ENCODE results near the gene CHD9.
A peak's percentile ranks its signal among the peaks of the same experiment; 100 is the strongest.

CHD9 gene

DNA sequence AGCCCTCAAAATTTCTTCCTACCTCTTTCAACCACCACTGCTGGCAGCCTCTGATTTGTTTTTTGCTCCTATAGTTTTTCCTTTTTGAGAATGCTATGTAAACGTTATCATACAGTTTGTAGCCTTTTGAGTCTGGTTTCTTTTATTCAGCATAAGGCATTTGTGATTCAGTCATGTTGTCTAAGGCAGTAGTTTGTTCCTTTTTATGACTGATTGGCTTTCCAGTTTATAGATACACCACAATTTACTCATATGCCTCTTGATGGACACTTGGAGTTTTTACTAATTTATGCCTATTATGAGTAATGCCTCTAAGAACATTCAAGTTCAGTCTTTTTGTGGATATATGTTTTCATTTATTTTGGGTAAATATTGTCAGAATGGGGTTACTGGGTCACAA lies 136.6 kb downstream of the CHD9 start:
- DNase-seq = no peak

DNA sequence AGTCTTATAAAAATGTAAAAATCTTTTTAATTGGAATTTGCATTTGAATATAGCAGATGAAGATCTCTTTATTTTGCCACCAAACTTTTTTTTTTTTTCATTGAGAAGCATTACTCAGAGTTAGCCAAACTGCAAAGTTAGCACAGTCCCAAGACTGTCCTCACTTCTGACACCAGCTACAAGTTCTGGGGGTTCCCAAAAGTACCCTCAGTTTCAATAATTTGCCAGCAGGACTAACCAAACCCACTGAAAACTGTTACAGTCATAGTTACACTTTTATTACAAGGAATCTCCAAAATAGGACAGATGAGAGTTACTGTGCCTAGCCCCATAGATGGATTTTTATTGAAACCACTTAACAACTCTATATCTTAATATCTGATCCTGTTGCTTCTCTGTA lies 144.1 kb downstream of the CHD9 start:
- DNase-seq = no peak

DNA sequence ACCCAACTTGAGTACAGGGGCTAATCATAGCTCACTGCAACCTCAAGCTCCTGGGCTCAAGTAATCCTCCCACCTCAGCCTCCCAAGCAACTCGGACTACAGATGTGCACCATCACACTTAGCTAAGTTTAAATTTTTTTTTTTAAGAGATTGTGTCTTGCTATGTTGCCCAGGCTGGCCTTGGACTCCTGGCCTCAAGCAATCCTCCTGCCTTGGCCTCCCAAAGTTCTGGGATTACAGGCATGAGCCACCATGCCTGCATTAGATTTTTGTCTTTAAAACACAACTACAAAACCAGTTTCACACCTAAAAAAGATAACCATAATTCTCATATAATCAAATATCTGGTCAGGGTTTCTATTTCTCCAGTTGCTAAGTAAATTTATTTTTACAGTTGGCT lies 147.1 kb downstream of the CHD9 start:
- no peak for DNase-seq

DNA sequence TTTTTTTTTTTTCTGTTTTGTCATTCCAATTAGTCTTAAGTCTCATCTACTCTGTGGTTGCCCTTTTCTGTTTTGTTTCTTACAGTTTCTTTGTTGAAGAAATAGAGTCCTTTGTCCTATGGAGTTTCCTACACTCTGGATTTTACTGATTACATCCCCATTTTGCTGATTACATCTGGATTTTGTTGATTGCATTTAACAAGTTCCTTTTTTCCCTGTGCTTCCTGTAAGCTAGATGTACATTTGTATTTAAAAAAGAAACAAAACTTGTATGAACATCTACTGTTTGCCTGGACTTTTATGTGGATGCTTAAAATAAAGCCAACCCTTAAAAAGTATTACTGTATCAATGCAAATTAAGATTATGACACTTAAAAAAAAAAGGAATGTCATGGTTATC lies 147.6 kb downstream of the CHD9 start:
- no peak for DNase-seq

DNA sequence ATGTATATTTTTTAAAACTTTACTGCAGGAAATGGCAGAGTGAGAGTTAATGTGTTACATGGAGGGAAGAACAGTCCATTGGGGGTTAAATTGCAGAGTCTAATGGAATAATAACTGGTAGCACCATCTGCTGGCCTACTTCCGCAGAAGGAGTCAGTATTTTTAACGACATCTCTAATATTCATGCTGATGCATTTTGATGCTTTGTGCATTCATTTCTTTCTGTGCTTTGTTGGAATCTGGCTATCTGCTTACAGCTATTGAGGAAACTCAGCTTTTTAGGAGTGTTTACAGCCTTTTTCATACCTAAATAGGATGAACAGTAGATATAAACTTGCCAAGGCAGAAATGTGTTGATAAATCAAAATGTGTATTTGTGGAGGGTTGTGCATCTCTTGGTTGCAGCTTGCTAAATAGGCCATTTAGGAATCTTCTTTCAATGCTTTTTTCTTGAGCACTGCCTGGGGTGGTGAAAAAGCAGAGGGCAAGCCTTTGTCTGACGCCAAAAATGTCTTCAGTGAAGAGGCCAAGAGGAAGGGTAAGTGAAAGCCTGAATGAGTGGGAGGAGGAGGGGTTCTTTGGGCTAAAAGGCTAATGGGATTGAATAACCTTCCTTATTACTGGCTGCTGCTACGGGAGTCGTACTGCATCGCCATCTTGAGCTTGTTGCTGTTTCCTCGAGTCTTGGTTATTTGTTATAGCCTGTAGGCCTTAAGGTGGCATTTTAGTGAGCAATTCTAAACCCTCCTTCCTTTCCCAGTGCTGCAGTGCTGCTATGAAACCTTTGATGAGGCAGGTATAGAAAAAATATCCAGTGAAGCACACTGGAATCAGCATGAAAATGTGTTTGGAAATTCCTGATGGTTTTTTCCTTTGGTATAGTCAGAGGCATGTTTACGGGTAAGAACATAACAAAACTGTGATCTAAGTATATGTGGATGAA lies 153.3 kb downstream of the CHD9 start:
- peak in 52 of 56 donors; percentile 2 to 86 (median 44) for DNase-seq

DNA sequence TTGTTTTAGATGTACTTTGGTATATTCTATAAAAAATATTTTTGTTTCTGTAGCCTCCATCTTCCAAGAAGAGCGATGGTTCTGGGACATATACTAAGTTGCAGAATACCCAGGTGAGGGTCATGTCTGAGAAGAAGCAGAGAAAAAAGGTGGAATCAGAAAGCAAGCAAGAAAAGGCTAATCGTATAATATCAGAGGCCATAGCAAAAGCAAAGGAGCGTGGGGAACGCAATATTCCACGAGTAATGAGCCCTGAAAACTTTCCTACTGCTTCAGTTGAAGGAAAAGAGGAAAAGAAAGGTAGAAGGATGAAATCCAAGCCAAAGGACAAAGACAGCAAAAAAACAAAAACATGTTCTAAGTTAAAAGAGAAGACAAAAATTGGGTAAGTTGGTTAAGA lies 154.6 kb downstream of the CHD9 start:
- DNase-seq = no peak

DNA sequence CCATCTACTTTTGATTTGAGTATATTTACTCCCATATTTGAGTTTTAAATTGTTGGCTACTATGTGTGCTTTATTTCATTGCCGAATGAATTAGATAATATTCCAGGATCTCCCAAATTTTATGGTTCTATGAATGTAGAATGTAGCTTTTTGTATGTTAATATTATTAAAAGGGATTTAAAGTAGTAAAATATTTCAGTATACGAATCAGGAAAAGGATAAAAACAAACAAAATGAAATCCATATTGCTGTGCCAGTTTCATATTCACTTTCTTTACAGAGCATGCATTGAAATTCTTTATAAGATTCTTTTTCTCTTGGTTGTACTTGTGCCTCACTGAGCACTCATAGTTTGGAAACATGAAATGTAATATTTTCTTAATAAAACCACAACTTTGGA lies 155.1 kb downstream of the CHD9 start:
- no peak for DNase-seq

DNA sequence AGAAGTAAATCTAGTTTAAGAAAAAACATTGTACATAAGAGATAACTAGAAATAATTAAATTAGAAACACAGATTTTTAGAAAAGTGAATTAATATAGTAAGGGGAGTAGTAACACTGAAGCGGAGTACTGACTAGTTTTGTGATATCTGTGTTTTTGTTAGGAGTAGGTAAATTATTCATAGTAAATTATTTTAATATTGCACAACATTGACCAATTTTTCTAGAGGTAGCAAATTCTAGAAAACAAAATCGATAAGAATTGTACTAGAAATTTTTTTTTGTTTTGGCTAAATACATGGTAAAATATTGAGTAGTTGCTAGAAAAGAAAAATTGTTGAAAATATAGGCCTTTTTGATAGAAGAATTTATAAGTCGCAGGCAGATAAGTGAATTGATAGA lies 156.5 kb downstream of the CHD9 start:
- DNase-seq = no peak

DNA sequence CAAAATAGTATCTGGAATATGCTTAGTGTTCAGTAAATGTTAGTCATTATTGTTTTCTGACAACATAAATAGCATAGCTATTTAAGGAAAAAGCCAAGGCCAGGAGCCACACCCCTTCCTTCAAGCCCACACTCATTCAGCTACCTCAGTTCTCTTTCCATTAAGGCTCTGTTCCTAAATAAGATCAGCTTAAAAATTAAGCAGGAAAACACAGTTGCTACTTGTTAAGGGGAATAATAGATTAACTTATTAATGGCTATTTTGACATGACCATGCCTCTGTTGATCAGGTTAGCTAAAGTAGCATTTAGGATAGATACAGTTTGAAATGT lies 158.1 kb downstream of the CHD9 start:
- DNase-seq = no peak

DNA sequence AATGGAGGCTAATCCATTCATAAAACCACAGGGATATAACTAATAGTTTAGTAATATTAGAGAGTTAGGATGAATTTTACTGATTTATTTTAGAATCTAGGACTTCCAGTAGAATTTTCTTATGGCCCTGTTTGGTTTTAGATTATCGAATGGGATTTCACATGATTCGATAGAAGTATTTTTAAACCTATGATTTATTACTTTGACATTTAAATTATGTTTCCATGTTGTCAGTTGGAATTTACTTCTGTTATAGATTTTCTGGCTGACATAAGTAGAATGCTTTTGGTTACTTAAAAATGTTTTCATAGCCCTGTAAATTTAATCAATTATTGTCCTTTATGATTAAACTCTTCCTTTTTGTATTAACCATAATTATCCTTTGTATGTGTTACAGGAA lies 158.8 kb downstream of the CHD9 start:
- DNase-seq = no peak

DNA sequence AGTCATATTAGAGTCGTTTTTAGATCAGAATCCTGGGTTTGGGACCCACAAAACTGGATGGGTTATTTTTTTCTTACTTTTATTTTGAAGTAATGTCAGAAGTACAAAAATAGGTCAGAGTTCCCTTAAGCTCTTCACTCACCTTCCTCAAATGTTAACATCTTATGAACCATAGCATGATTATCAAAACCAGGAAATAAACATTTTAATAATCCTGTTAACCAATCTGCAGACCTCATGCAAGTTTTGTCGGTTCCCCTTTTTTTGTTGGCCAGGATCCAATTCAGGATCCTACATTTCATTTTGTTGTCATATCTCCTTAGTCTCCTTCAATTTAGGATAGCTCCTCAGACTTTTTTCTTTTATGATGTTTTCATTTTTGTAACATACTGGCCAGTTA lies 162.0 kb downstream of the CHD9 start:
- DNase-seq = no peak

DNA sequence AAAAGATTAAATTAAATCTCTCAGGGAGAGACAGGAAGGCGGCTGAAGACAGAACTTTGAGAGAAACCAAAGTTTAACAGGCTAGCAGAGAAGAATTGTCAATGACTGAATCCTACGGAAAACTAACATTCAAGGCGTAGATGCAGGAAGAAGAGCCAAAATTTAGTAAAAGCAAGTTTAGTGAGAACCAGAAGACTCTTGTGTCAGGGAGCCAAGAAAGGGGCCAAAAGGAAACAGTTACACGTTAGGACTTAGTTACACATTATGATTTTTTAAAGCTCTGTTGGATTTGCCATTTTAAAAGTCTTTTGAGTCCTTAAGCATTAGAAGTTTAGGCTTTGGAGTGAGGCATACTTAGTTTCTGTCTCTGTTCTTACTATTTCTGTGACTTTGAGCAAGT lies 164.6 kb downstream of the CHD9 start:
- DNase-seq = no peak

DNA sequence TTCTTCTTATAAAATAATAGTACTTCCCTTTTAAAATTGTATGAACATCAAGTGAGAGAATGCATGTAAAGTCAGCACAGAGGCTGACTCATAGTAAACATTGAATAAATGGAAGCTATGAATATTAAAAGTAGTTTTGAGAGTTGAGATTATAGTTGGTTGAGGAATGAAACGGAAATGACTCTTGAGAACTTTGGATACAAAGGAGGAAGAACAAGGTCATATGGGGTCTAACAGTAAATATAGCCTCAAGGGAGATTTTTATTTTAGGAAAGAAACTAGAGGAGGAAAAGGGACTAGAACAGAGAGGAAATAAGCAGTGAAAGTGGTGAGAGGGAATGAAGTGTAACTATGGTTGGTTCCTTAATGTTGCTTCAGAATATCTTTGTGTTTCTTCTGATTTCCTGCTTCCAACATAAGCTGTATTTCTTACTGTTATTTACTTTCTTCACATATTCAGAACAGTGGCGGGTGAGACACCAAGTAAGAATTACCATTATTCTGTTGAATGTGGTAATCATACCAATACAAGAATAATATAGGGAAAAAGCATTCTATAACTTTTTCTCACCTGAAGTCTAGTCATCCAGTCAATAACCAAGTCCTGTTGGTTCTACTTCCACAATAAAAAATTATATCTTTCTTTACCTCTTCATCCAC lies 165.1 kb downstream of the CHD9 start:
- DNase-seq = no peak

DNA sequence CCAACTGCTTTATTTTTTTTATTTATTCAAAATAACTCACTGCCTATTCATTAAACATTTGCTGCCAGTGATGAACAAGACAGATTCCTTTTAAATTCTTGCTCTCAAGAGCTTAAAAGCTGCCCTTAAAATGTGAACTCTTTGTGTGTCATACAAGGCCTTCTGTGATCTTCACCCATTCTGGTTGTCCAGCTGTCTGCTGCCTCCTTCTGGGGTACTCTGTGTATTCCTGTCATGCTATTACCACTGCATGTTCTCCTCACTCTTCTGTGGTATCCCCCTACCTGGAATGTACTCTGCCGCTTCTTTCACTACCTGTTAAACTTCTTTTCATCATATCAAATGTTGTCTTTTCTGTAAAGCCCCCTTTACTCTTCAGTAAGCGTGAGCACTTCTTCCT lies 165.8 kb downstream of the CHD9 start:
- peak in 6 of 56 donors; percentile 0 to 18 (median 4) for DNase-seq

DNA sequence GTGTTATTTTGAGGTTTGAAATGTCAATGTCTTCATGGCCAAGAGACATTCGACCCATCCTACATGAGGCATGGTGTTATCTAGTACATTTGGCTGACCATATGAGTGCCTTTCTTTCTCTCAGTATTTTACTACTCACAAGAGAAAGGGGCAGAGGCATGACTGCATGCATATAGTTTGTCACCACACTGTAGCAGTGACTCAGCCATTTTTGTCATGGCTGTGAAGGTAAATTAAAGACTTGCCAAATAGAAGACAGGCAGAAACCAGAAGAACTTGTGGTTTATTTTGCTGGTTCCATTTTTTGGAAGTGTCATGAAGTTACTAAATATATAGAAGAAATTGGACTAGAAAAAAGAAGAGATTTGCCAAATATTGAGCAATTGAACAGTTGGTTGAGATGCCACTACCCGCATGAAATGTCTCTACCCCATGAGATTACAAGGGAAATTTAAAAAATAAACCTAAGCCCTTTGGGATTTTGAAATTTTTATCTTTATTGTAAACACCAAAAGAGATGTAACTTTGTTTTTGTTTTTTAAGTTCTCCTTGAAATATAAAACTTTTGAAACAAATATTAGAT lies 170.3 kb downstream of the CHD9 start:
- no peak for DNase-seq

DNA sequence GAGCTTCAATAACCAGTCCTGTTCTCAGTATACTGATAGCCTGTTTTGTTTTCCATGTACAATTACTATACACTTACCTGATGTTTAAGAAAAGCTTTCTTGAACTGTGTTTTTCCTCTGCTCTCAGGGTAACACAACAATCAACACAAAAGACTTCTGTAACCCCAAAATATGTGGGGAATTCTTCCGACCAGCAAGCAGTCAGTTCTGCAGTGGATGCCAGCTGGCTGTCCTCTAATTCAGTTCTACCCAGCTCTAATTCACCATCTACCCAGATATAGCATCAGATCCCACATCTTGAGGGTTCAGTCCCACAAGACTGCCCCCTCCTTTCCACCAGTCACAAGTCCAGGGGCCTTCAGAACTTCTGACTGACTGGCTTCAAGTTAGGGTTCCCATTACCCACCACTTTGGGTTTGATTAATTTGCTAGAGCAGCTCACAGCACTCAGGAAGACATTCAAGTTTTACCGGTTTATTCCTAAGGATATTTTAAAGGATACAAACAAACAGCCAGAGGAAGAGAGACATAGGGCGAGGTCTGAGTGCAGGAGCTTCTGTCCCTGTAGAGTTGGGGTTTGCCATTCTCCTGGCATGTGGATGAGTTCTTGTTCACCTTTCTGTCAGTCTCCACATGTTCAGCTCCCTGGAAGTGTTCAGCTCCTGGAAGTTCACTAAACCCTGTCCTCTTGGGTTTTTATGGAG lies 178.2 kb downstream of the CHD9 start:
- DNase-seq = no peak

DNA sequence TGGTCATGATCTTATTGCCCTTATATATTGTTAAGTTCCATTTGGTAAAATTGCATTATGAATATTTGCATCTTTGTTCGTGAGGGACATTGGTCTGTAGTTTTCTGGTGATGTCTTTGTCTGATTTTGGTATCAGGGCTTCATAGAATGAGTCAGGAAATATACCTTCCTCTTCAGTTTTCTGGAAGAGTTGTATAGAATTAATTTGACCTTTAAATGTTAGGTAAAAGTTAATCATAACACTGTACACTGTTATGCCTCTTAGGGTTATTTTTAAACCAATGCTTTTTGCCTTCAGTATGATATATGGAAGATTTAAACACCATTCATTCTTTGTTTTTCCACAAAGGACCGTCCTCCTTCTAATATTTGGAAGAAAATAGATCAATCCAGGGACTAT lies 180.0 kb downstream of the CHD9 start:
- DNase-seq = no peak

DNA sequence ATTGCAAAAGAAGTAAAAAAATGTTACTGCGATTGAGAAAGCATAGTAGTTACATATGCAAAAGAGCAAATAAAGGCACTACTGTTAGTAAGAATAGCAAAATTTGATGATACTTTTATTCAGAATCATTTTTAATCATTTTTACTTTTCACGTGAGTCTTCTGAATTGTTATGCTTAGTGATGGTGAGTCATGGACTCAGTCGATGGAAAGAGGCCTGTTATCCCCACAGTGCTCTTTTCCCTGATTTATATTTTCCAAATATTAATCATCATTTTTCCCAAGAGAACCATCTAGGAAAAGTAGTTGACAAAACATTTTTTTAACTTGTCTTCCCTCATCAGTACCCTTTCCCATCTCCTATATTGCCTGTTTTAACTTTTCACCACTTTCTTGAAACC lies 181.1 kb downstream of the CHD9 start:
- no peak for DNase-seq

DNA sequence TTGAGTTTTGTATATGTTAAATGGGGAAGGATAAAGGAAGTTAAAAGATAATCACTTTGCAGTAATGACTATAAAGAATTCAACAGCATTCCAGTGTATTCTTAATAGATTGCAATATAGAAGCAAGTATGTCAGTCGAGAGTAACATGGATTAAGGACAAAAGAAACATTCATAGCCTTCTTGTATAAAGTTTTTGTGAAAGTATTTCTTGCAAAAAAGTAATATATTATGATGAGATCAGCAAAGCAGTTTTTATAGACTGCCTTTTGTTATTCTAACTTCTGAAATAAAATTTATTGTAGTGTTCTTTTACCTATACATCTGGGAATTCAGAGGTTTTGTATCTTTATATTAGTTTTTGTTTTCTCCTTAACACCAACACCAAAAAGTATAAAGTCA lies 194.5 kb downstream of the CHD9 start:
- no peak for DNase-seq

DNA sequence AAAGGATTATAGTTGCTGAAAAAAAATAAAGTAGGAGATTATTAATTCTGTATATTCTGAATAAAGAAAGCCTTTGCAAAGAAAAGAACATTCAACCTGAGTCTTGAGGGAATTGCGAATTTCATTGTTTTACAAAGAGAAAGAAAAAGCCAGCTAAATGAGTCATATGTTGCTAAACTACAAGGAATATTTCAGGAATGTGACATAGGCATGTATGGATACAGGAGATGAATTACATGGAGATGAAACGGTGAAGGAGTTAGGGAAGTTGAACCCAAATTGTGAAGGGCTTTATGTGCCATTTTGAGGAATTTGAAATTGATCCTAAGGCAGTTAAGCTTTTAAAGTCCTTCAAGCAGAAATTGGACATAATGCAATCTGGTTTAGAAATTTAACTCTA lies 202.2 kb downstream of the CHD9 start:
- no peak for DNase-seq

DNA sequence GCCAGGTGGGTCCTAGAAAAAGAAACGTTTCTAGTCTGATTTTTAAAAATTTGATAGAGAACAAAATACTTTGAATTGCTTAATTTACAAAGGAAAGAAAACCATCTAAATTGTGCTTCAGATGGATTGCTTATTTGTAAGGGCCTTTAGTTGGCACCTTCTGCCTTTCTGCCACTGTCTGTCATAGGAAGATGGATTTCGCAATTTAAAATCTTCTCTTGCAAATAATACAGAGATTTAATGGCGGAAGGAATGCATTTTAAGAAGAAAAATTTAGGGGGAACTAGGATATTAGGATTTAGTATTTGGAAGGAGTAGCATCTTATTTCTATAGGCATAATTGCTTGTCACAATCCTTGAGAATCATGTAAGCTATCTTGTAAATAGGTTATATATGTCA lies 204.0 kb downstream of the CHD9 start:
- no peak for DNase-seq

DNA sequence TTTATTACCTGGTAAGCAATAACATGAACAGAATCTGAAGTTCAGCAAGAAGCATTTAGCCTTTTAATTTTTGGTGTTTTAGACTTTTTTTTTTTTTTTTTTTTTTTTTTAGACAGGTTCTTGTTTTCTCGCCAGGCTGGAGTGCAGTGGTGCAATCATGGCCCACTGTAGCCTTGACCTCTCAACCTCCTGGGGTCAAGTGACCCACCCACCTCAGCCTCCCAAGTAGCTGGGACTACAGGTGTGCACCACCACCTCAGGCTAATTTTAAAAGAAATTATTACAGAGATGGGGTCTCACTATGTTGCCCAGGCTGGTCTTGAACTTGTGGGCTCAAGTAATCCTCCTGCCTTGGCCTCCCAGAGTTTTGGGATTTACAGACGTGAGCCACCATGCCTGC lies 206.5 kb downstream of the CHD9 start:
- no peak for DNase-seq
